ENCODE results near the gene FRK.
"Not testable (repeated sequence)": the region's sequence is repeated elsewhere in the genome, so short reads cannot be mapped to it uniquely, and the experiment has no call there.

FRK gene

GRCh38 chr6:116003668-116004067 is 57.0 kb downstream of the FRK start:
- no peak for DNase-seq

DNA sequence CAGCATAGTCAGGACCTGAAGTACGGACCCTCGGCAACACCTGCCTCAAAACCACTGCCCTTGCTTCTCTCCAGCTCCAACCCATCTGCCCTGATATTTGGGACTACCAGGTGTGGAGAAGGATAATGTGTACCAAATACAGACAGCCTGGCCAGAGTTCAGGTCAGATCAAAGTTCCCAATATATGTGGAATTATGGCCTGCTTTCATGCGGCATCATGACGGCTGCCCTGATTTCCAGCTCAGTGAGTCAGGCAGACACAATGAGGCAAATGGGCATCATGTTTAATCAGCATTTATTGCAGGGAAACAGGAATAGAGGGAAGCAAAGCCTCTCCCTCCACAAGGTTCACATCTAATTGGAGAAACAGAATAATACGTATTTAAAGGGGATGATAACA is 57.9 kb downstream of the FRK start:
- DNase-seq = no peak

- no peak for DNase-seq
Observed at GRCh38 chr6:115999235-115999634, 61.5 kb downstream of the FRK start.

DNA sequence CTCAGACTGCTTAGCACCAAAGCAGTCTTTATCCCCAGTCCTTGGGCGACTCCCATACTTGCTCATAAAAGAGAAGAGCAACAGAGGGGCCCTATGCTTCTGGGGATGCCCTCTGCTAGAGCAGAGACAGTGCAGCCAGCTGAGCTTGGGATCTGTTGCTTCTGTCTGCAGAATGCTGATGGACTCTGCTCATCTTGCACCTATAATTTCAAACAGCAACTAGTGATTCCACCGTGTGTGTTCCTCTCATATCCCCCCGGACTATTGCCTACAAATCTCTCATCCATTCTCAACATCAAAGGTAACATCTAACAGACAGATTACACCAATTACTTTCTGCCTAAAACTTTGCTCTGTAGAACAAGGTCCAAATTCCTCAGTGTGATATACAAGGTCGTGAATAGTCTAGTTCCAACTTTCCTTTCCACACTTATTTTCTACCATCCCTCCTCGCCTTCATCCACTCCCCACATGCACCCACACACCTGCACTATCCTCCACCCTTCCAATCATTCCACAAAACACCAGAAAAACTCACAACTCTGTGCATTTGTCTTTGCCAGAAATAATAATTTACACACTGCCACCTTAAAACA is 62.6 kb downstream of the FRK start:
- DNase-seq = no peak

GRCh38 chr6:115986026-115986425 is 74.7 kb downstream of the FRK start:
- no peak for DNase-seq

- DNase-seq = no peak
Observed at GRCh38 chr6:115984809-115985208, 75.9 kb downstream of the FRK start.

GRCh38 chr6:115983998-115984397 is 76.7 kb downstream of the FRK start:
- no peak for DNase-seq

DNA sequence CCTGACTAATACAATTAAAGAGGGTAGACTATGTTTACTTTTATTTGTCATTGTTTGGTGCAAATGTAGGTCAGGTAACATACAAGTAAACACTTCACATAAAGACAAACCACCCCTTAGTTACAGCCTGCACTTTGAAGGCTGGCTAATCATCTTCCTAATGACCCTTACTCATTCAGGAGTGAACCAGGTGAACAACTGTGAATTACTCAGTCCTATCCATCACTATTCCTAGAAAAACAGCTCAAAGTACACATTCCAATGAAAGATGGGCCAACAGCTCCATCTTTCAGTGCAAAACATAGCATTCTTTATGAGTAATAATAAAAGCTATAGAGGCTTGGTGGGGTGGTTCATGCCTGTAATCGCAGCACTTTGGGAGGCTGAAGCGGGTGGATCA is 78.2 kb downstream of the FRK start:
- DNase-seq = no peak

DNA sequence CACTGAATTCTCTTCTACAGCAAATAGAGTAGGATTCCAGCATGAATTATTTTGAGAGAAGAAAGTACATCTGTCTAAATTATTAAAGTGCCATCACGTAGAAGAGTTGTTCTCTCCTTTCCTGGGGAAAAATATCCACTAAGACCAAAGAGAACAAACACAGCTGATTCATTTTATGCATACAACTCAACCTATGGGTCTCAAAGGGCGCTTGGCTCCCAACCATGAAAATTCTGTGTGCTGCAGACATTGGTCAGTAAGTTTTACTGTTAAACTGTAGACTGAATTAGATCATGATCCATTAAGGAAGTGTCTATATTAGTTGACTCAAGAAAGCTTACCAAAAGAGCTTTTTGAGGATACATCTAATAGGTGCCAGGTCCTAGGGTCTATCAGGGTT is 83.5 kb downstream of the FRK start:
- no peak for DNase-seq

- DNase-seq = no peak
Observed at GRCh38 chr6:115976321-115976870, 84.3 kb downstream of the FRK start.

DNA sequence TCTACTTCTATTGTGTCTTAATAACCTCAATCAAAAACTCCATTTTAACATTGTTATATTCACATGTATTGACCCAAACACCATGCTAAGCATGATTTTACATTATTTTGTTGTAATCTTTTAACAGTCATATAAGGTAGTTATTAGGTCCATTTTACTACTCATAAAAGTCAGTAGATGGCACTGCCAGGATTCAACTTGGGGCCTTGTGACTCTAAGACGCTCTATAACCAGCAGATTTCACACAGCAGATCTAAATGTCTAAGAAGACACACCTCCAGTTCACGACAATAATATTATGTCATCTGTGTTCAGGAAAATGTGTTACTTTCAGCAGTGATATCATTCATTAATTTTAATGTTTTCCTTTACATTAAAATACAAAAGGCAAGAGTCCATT is 88.0 kb downstream of the FRK start:
- no peak for DNase-seq

GRCh38 chr6:115971785-115972184 is 88.9 kb downstream of the FRK start:
- DNase-seq = no peak

DNA sequence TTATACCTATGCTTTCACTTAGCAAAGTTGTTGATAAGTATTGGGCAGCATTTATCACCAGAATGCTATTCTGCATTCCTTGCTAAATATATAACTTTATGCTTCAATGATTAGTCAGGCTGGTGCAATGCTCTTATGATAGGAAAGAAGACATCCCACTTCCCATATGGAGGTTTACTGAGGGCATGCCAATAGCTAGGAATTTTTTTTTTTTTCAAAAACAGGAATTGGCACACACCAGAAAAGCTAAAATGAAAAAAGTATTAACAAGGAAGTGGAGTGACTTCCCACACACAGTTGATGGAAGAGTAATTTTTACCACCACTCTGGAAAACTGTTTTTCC is 90.8 kb downstream of the FRK start:
- DNase-seq = no peak

DNA sequence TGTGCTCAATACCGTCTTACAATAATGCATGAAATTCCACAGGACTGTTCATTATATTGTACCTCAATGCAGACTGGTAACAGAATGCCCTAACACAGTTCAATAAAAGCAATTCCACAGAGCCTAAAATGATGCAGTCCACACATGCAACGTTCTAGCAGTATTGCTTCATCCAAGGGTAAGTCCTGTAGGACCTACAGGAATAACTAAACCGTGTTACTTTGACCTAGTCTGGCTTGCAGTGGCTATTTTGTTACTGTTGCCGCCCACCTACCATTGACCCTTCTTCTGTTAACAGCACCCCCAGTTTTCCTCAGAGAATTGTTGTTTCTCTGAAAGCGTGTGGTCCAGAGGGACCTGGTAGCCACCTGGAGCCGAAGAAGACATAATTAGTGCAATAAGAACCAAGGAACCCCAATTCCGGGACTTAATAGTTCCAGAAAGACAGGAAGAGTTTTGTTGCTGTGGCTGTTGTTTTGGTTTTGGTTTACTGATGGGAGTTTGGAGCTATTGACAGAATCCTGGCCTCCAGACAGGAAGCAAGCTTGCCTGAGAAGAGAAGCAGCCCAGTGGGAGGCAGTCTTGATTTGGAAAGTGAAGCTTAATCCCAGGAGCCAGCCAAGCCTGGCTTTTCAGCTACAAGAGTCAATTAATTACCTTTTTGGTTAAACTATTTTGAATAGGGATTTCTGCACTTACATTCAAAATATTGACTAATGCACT is 91.3 kb downstream of the FRK start:
- no peak for DNase-seq

DNA sequence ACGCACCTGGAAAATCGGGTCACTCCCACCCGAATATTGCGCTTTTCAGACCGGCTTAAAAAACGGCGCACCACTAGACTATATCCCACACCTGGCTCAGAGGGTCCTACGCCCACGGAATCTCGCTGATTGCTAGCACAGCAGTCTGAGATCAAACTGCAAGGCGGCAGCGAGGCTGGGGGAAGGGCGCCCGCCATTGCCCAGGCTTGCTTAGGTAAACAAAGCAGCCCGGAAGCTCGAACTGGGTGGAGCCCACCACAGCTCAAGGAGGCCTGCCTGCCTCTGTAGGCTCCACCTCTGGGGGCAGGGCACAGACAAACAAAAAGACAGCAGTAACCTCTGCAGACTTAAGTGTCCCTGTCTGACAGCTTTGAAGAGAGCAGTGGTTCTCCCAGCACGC is 100.4 kb downstream of the FRK start:
- not testable (repeated sequence) for DNase-seq

DNA sequence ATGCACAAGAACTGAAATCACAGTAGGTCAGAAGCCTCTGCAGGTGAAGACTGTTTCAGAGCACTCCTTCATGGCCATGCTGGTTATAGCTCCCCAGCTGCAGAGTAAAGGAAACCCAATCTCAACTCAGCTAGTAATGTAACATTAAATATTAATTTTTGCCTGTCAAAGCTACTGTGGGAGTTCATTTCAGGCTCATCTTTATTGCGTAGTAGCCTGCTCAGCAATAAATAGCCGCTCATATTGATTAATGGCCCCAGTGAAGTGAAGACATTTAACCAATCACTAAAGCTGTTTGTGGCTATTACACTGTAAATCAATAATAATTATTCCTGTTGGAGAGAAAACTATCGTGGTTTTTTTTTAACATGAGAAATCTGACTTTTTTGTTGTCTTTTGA is 101.7 kb downstream of the FRK start:
- no peak for DNase-seq

DNA sequence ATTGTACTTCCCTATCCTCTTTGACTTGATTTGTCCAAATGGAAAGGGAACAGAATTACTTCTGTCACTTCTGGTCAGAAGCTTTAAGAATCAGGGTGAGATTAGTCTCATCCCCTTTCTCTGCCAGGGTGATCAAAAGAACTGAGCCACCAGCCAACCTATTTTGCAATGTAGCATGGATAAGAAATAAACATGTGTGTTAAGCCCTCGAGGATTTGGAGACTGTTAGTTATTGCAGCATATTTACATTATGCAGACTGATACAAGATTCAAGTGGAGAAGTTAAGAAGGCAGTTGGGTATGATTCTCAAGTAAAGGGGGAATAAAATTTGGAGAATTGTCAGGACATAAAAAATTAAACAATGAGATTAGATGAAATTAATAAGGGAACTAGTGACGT is 106.0 kb downstream of the FRK start:
- no peak for DNase-seq

DNA sequence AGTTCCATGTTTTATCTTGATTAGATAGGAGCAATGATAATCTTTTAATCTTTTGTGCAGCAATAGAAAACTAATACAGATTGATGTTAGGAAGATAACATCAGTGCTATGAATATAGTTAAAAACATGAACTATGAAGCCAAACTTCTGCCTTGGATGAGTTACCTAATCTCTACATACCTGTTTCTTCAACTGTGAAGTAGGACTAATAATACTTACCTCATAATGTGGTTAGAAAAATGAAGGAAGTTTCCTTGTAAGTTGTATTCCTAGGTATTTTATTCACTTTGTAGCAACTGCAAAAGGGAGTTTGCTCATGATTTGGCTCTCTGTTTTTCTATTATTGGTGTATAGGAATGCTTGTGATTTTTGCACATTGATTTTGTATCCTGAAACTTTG is 111.9 kb downstream of the FRK start:
- DNase-seq = no peak

DNA sequence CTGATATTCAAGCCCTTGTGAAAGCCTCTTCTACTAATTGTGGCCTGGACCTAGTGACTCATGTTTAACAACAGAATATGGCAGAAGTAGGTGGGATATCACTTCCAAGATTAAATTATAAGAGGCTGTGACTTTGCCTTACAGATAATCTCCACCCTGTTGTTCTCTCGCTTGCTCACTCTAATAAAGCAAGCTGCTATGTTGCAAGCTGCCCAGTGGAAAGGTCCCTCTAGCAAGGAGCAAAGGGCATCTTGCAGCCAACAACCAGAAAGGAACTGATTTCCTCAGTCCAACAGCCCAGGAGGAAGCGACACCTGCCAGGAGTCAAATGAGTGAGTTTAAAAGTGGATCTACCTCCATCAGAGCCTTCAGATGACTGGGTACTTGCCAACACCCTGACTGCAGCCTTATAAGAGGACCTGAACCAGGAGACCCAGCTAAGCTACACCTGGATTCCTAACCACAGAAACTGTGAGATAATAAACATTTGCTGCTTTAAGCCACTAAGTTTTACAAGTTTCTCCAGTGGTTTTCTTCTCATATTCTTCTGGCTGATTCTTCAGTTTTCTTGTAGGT is 112.6 kb downstream of the FRK start:
- DNase-seq = no peak

DNA sequence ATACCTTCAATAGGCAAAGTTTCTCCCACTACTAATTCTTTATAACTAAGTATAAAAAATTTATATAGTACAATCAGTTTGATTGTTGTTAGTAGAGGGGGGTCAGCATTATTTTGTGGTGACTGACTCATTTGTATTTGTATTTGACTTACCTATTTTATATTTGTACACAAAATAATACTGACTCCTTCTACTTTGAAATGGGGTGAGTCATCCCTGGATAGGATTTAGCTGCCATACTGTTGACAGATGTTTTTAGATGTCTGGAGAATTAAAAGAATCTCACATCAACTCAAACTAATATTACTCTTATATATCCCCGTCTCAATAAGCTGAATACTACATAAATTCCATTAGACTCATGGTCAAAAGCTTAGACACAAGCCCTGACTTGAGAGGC is 114.9 kb downstream of the FRK start:
- no peak for DNase-seq

DNA sequence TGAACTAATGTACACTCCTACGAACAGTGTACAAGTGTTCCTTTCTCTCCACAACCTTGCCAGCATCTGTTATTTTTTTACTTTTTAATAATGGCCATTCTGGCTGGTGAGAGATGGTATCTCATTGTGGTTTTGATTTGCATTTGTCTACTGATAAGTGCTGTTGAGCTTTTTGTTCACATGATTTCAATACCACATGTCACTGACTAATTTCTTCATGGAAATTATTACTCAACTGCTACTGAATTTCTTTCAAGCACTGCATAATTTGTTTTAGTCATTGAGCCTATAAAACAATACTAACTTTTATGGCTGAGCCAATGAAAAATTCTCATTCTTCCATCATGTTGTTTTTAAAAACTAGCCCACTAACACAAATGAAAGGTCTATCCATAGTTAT is 115.4 kb downstream of the FRK start:
- DNase-seq = no peak

DNA sequence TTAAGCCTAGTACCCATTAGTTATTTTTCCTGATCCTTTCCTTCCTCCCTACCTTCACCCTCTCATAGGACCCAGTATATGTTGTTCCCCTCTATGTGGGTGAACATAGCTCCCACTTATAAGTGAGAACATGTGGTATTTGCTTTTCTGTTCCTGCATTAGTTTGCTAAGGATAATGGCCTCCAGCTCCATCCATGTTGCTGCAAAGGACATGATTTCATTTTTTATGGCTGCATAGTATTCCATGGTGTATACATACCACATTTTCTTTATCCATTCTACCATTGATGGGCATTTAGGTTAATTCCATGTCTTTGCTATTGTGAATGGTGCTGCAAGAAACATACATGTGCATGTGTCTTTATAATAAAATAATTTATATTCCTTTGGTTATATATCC is 115.9 kb downstream of the FRK start:
- not testable (repeated sequence) for DNase-seq

GRCh38 chr6:115937502-115937901 is 123.2 kb downstream of the FRK start:
- DNase-seq = not testable (repeated sequence)

DNA sequence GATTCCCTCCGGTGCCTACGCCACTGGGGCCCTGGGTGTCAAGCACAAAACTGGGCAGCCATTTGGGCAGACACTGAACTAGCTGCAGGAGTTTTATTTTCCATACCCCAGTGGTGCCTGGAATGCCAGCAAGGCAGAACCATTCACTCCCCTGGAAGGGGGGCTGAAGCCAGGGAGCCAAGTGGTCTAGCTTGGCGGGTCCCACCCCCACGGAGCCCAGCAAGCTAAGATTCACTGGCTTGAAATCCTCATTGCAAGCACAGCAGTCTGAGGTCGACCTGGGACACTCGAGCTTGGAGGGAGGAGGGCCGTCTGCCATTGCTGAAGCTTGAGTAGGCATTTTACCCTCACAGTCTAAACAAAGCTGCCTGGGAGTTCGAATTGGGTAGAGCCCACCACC is 125.3 kb downstream of the FRK start:
- DNase-seq = no peak

DNA sequence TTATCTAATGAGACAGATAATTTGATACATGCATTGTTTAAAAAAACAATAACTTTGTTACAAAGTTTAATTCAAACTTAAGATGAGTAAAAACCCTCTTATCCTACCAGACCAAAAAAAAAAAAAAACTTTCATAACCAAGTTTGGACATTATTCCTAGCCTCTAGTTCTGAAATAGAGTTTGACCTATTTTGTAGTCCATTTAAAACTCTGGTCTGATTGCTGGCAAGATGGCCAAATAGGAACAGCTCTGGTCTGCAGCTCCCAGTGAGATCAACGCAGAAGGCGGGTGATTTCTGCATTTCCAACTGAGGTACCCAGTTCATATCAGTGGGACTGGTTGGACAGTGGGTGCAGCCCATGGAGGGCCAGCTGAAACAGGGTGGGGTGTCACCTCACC is 125.9 kb downstream of the FRK start:
- no peak for DNase-seq

Data from islet precursor cell (in vitro differentiated cells).